Mesendoderm (in vitro differentiated cells): ENCODE results near the gene TRMT10C.

Experiments used
- DNase-seq: peaks from one replicate; pipeline ENCODE4 v3.0.0; 2013
- H2AK5ac ChIP-seq: 2 replicates; pipeline ENCODE4 v1.6.1; 2013; ENCODE audit warnings: low read length, inconsistent platforms
- H2BK120ac ChIP-seq: 2 replicates; pipeline ENCODE4 v1.6.1; 2013; ENCODE audit warnings: low read depth, mild to moderate bottlenecking, low read length, moderate library complexity, mixed read lengths
- H2BK15ac ChIP-seq: replicated peaks from 2 replicates; pipeline ENCODE4 v1.6.1; 2013; ENCODE audit warnings: low read depth, mild to moderate bottlenecking, moderate library complexity
- H2BK5ac ChIP-seq: 2 replicates; pipeline ENCODE4 v1.6.1; 2013; ENCODE audit warnings: low read length, inconsistent platforms
- H3K18ac ChIP-seq: 2 replicates; pipeline ENCODE4 v1.6.1; 2013; ENCODE audit warnings: mild to moderate bottlenecking, low read length, mixed read lengths
- H3K23ac ChIP-seq: one replicate; pipeline ENCODE4 v1.6.1; 2013; ENCODE audit warnings: low read length
- H3K27ac ChIP-seq: 2 replicates; pipeline ENCODE4 v1.5.1; 2013; ENCODE audit warnings: low read depth, mild to moderate bottlenecking, inconsistent platforms, low read length, moderate library complexity
- H3K27me3 ChIP-seq: 2 replicates; pipeline ENCODE4 v1.6.1; 2013; ENCODE audit warnings: low read length, control low read depth, mild to moderate bottlenecking, inconsistent platforms; ENCODE audit not compliant: insufficient read depth, poor library complexity
- H3K36me3 ChIP-seq: 2 replicates; pipeline ENCODE4 v1.6.1; 2013; ENCODE audit warnings: low read length, inconsistent platforms; ENCODE audit not compliant: control insufficient read depth, insufficient read depth
- H3K4ac ChIP-seq: one replicate; pipeline ENCODE4 v1.6.1; 2013; ENCODE audit warnings: low read depth, mild to moderate bottlenecking, low read length, moderate library complexity
- H3K4me1 ChIP-seq: 2 replicates; pipeline ENCODE4 v1.6.1; 2013; ENCODE audit warnings: low read depth, low read length, inconsistent platforms; ENCODE audit not compliant: control insufficient read depth
- H3K4me2 ChIP-seq: 2 replicates; pipeline ENCODE4 v1.6.1; 2013; ENCODE audit warnings: low read length
- H3K4me3 ChIP-seq: 2 replicates; pipeline ENCODE4 v1.5.1; 2013; ENCODE audit warnings: mild to moderate bottlenecking, low read length
- H3K56ac ChIP-seq: one replicate; pipeline ENCODE4 v1.6.1; 2013; ENCODE audit warnings: low read length
- H3K79me1 ChIP-seq: 2 replicates; pipeline ENCODE4 v1.6.1; 2013; ENCODE audit warnings: low read length, inconsistent platforms
- H3K79me2 ChIP-seq: 2 replicates; pipeline ENCODE4 v1.6.1; 2013; ENCODE audit warnings: mild to moderate bottlenecking, low read length; ENCODE audit not compliant: control insufficient read depth, insufficient read depth
- H3K9ac ChIP-seq: 2 replicates; pipeline ENCODE4 v1.6.1; 2013; ENCODE audit warnings: low read length, inconsistent platforms
- H4K5ac ChIP-seq: one replicate; pipeline ENCODE4 v1.6.1; 2013; ENCODE audit warnings: low read length
- H4K8ac ChIP-seq: one replicate; pipeline ENCODE4 v1.6.1; 2013; ENCODE audit warnings: low read depth, mild to moderate bottlenecking, control low read depth, low read length, moderate library complexity
- WGBS: extraction: QIAGEN DNeasy Blood & Tissue Kit; methylation state at CpG from one replicate; pipeline ENCODE4 v1.1.7; 2013; ENCODE audit warnings: low lambda C conversion rate, missing lambda C conversion rate; ENCODE audit not compliant: insufficient coverage; ENCODE audit errors: extremely low coverage; 5-methylcytosine and 5-hydroxymethylcytosine counted together

TRMT10C gene

GRCh38 chr3:101519685-101520365 is 41.8 kb upstream of the TRMT10C start:
- Histone ChIP-seq H3K9ac (no peak overlapping the region), H3K36me3 (no peaks in the 10 kb centered on the region), H2AK5ac (no peak overlapping the region), H3K4me1 (peaks cover 6% of the 10 kb centered on the region), H3K27me3 (no peaks in the 10 kb centered on the region), H3K79me1 (no peaks in the 10 kb centered on the region), H4K8ac (no peak overlapping the region), H2BK15ac (no peak overlapping the region), H3K23ac (no peak overlapping the region), H3K56ac (no peak overlapping the region), H3K79me2 (no peaks in the 10 kb centered on the region), H3K27ac (no peak overlapping the region), H2BK120ac (no peak overlapping the region), H3K4ac (no peak overlapping the region), H3K4me2 (no peak overlapping the region), H4K5ac (no peak overlapping the region), H3K4me3 (no peak overlapping the region), H3K18ac (no peak overlapping the region), H2BK5ac (no peak overlapping the region)
- no peak for DNase-seq
- WGBS, result no CpG with 5 or more reads among the region's 6 CpGs

DNA sequence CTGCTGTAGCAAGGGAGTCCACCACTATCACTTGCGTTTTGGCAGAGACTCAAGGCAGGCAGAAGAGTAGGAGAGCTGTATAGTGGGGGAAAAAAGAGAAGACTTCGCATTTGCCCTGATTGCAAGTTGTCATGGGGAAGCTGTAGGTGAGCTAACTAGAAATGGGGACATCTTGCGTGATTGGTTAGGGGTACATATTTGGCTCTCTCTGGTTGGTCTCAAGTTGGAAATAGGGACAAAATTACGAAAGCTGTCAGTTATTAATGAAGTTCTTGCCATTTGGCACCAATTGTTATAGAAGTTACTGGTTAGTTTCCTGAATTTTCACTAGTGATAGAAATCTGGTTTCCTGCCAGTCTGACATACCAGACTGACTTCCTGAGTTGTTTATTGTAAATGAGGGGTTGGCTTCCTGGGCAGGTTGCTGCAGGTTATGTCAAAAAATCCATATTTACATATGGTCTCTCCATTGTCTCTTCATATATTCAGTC is 40.4 kb upstream of the TRMT10C start:
- no CpG with 5 or more reads among the region's 4 CpGs for WGBS
- no peak for DNase-seq

DNA sequence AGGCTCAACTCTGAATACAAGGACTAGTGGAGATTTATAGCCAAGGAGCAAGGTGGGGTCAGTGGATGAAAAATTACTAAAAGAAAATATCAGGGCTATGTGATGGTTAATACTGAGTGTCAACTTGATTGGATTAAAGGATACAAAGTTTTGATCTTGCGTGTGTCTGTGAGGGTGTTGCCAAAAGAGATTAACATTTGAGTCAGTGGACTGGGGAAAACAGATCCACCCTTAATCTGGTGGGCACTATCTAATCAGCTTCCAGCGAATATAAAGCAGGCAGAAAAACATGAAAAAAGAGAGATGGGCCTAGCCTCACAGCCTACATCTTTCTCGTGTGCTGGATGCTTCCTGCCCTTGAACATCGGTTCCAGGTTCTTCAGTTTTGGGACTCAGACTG is 34.2 kb upstream of the TRMT10C start:
- H3K36me3 ChIP-seq, result no peaks in the 10 kb centered on the region
- no peak overlapping the region for H4K5ac ChIP-seq
- H2BK15ac ChIP-seq, result no peak overlapping the region
- DNase-seq, result peak; percentile 60
- no peak overlapping the region for H3K9ac ChIP-seq
- no peak overlapping the region for H3K23ac ChIP-seq
- H3K79me2 ChIP-seq, result no peaks in the 10 kb centered on the region
- H3K4me3 ChIP-seq, result no peak overlapping the region
- no peak overlapping the region for H3K4me2 ChIP-seq
- WGBS, result no CpG with 5 or more reads among the region's 4 CpGs
- no peak overlapping the region for H2BK5ac ChIP-seq
- H2AK5ac ChIP-seq, result no peak overlapping the region
- H4K8ac ChIP-seq, result no peak overlapping the region
- no peaks in the 10 kb centered on the region for H3K27me3 ChIP-seq
- H3K79me1 ChIP-seq, result no peaks in the 10 kb centered on the region
- no peak overlapping the region for H3K4ac ChIP-seq
- H3K56ac ChIP-seq, result no peak overlapping the region
- H3K18ac ChIP-seq, result no peak overlapping the region
- no peak overlapping the region for H3K27ac ChIP-seq
- peaks cover 4% of the 10 kb centered on the region for H3K4me1 ChIP-seq
- H2BK120ac ChIP-seq, result no peak overlapping the region

More for the DNA sequence above, 40.4 kb upstream of the TRMT10C start:
- peaks cover 6% of the 10 kb centered on the region for H3K4me1 ChIP-seq
- no peak overlapping the region for H4K8ac ChIP-seq
- H3K4ac ChIP-seq, result no peak overlapping the region
- H4K5ac ChIP-seq, result no peak overlapping the region
- no peak overlapping the region for H3K23ac ChIP-seq
- no peaks in the 10 kb centered on the region for H3K79me2 ChIP-seq
- peak overlapping the region; percentile 57 for H3K56ac ChIP-seq
- no peak overlapping the region for H3K18ac ChIP-seq
- H3K27ac ChIP-seq, result no peak overlapping the region
- no peak overlapping the region for H3K9ac ChIP-seq
- H3K79me1 ChIP-seq, result no peaks in the 10 kb centered on the region
- no peaks in the 10 kb centered on the region for H3K27me3 ChIP-seq
- H2BK15ac ChIP-seq, result no peak overlapping the region
- no peak overlapping the region for H3K4me3 ChIP-seq
- H2BK5ac ChIP-seq, result peak overlapping the region; percentile 51
- no peak overlapping the region for H2BK120ac ChIP-seq
- no peak overlapping the region for H3K4me2 ChIP-seq
- no peaks in the 10 kb centered on the region for H3K36me3 ChIP-seq
- no peak overlapping the region for H2AK5ac ChIP-seq

GRCh38 chr3:101527906-101528305 is 33.8 kb upstream of the TRMT10C start:
- WGBS, result no CpG with 5 or more reads among the region's 1 CpG
- Histone ChIP-seq H2BK5ac (no peak overlapping the region), H3K9ac (no peak overlapping the region), H3K79me2 (no peaks in the 10 kb centered on the region), H2BK15ac (no peak overlapping the region), H3K27me3 (no peaks in the 10 kb centered on the region), H3K4me1 (peaks cover 6% of the 10 kb centered on the region), H3K4ac (no peak overlapping the region), H4K8ac (no peak overlapping the region), H3K18ac (peak overlapping the region; percentile 64), H2AK5ac (no peak overlapping the region), H3K27ac (no peak overlapping the region), H3K79me1 (no peaks in the 10 kb centered on the region), H3K23ac (no peak overlapping the region), H3K36me3 (no peaks in the 10 kb centered on the region), H4K5ac (no peak overlapping the region), H2BK120ac (no peak overlapping the region), H3K4me2 (no peak overlapping the region), H3K56ac (peak overlapping the region; percentile 29), H3K4me3 (no peak overlapping the region)
- DNase-seq, result peak; percentile 62

DNA sequence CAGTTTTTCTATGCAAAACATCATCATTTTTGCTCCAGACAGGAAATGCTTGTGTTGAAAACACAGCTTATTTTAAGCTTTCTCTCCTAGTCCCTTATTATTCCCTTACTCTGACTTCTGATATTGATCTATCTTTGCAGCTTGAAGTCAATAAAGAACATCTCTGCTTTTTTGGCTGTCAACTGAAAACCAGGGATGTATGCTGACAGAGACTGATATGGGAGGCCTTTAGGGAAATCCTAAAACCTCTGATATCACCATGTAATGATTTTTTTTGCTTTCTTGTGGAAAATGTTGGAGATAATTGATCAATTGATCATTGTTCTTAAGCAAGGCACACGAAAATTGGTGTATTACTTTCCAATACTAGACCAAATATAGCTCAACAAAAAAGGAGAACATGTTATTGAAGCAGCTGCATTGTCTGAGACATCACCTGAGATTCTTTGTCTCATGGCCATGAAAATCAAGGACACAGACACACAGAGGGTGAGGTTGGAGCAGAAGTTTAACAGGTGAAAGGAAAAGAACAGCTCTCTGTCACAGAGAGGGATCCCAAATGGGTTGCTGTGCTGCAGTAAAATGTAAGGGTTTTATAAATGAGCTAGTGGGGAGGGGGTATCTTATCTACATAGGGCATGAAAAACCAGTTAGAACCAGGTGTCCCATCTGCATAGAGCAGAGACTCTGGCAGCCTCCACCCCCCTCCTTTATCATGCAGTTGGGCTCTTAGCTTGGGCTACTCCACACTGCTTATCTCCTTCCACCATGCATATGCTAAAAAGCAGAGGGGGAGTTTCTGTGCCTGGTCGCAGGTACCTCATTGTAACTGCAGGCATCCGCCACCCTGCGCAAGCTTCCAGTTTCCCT is 31.6 kb upstream of the TRMT10C start:
- no peaks in the 10 kb centered on the region for H3K36me3 ChIP-seq
- H3K4me2 ChIP-seq, result no peak overlapping the region
- H4K8ac ChIP-seq, result no peak overlapping the region
- WGBS, result no CpG with 5 or more reads among the region's 4 CpGs
- H3K4me3 ChIP-seq, result no peak overlapping the region
- peaks cover 6% of the 10 kb centered on the region for H3K4me1 ChIP-seq
- no peaks in the 10 kb centered on the region for H3K27me3 ChIP-seq
- H3K23ac ChIP-seq, result no peak overlapping the region
- no peak overlapping the region for H2AK5ac ChIP-seq
- no peaks in the 10 kb centered on the region for H3K79me2 ChIP-seq
- no peak overlapping the region for H3K4ac ChIP-seq
- no peak overlapping the region for H2BK15ac ChIP-seq
- H3K79me1 ChIP-seq, result no peaks in the 10 kb centered on the region
- H3K56ac ChIP-seq, result peak overlapping the region; percentile 30
- peak overlapping the region; percentile 15 for H2BK5ac ChIP-seq
- no peak overlapping the region for H3K18ac ChIP-seq
- H3K9ac ChIP-seq, result no peak overlapping the region
- H4K5ac ChIP-seq, result no peak overlapping the region
- no peak overlapping the region for H2BK120ac ChIP-seq
- peak overlapping the region; percentile 65 for H3K27ac ChIP-seq
- DNase-seq, result peak; percentile 96
